A673 (cell line): Measurements from ENCODE around the gene SLC6A6. TPM values are rescaled to one million over a fixed set of nuclear protein-coding genes. Genes with fewer than 3 reads are reported as not detected.

ENCODE experiments used
- BruUV-seq: library from RNA; stranded (reverse); fragments of 400-500 nt; replicated peaks from 2 replicates; lab custom pipeline; 2021; lab: Mats Ljungman, UMichigan
- CTCF ChIA-PET: fragments of 300-600 bp; sonication (Branson Sonifier 250); formaldehyde crosslinking; loops from one replicate; lab custom pipeline; 2022; ENCODE audit warnings: antibody characterized with exemption; lab: Charles Lee
- POLR2A ChIA-PET: fragments of 300-600 bp; sonication (Branson Sonifier 250); formaldehyde crosslinking; loops from one replicate; lab custom pipeline; 2022; ENCODE audit warnings: antibody characterized with exemption; ENCODE audit not compliant: low non-redundant PET; lab: Charles Lee
- DNase-seq: peaks from one replicate; pipeline ENCODE4 v3.0.0-alpha.2; 2015; ENCODE audit warnings: low spot score
- H3K27ac ChIP-seq: fragments of 200-600 bp; sonication (generic); 2 replicates; pipeline ENCODE4 v1.5.1; 2016; ENCODE audit warnings: mixed run types, low read depth, mild to moderate bottlenecking, mixed read lengths, antibody characterized with exemption, low read length; ENCODE audit not compliant: poor library complexity, severe bottlenecking
- H3K27me3 ChIP-seq: fragments of 200-600 bp; sonication (generic); replicated peaks from 2 replicates; pipeline ENCODE4 v1.6.1; 2017; ENCODE audit warnings: mixed run types, low read depth, mild to moderate bottlenecking, mixed read lengths, antibody characterized with exemption, low read length; ENCODE audit not compliant: insufficient read depth, poor library complexity
- H3K36me3 ChIP-seq: fragments of 200-600 bp; sonication (generic); 2 replicates; pipeline ENCODE4 v1.6.1; 2016; ENCODE audit warnings: mixed run types, mild to moderate bottlenecking, mixed read lengths, antibody characterized with exemption, low read length; ENCODE audit not compliant: insufficient read depth, poor library complexity, severe bottlenecking
- H3K4me1 ChIP-seq: fragments of 200-600 bp; sonication (generic); 2 replicates; pipeline ENCODE4 v1.6.1; 2017; ENCODE audit warnings: mixed run types, mild to moderate bottlenecking, mixed read lengths, antibody characterized with exemption, low read length; ENCODE audit not compliant: insufficient read depth, poor library complexity, severe bottlenecking
- H3K4me3 ChIP-seq: fragments of 200-600 bp; sonication (generic); 2 replicates; pipeline ENCODE4 v1.5.1; 2016; ENCODE audit warnings: low read depth, mixed run types, mild to moderate bottlenecking, mixed read lengths, low read length; ENCODE audit not compliant: poor library complexity, severe bottlenecking
- H3K9me3 ChIP-seq: fragments of 200-600 bp; sonication (generic); 2 replicates; pipeline ENCODE4 v1.6.1; 2016; ENCODE audit warnings: mixed run types, low read depth, mild to moderate bottlenecking, mixed read lengths, antibody characterized with exemption, low read length; ENCODE audit not compliant: poor library complexity, severe bottlenecking
- EZH2 ChIP-seq: fragments of 200-600 bp; sonication (generic); IDR thresholded peaks from 2 replicates; pipeline ENCODE4 v1.6.1; 2017; ENCODE audit warnings: borderline replicate concordance, low read depth, mild to moderate bottlenecking, mixed read lengths, antibody characterized with exemption, low read length; ENCODE audit not compliant: poor library complexity, severe bottlenecking
- intact Hi-C: fragments of 100-400 bp; cut with micrococcal nuclease; formaldehyde crosslinking; loops from one replicate; pipeline ENCODE4 v1.10.0; 2022; ENCODE audit not compliant: unreplicated experiment
- total RNA-seq: library from RNA; stranded (reverse); gene quantifications from 2 replicates; pipeline ENCODE4 v1.2.3, GENCODE V29; 2021
- TF ChIP-seq, protein P1 (sequence below): fragments of 300-800, 200-600 bp; sonication (generic); conservative IDR thresholded peaks from 2 replicates; pipeline ENCODE4 v1.5.1; 2017; ENCODE audit warnings: low read depth, mild to moderate bottlenecking, antibody characterized with exemption, low read length, moderate library complexity, mixed read lengths

Gene SLC6A6
- total RNA-seq, 1 experiment from 2014 or later = 55.1 TPM

DNA sequence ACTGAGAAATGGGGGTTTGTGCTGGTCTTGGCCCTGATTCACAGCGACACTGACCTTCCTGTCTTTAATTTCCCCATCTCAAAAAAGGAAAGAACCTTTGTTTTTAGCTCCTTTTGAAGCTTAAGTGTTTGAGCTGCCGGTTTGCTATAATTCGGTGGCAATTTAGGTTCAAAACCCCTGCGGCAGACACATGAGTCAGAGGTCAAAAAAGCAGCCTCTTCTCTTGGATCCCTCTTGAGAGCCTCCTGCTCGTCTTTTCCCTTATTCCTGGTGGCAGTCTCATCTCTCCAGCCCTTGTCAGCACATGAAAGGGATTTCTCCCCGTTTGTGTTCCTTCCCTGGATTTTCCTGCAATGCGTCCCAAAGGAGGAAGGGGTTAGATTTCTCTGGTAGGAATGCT is 73.2 kb downstream of the SLC6A6 start:
- POLR2A ChIA-PET = no interaction called here
- no peak overlapping the region for H3K27ac ChIP-seq
- no peak for DNase-seq
- H3K36me3 ChIP-seq = peaks cover 25% of the 10 kb centered on the region
- no peak for TF ChIP-seq EZH2
- TF ChIP-seq, protein P1, sequence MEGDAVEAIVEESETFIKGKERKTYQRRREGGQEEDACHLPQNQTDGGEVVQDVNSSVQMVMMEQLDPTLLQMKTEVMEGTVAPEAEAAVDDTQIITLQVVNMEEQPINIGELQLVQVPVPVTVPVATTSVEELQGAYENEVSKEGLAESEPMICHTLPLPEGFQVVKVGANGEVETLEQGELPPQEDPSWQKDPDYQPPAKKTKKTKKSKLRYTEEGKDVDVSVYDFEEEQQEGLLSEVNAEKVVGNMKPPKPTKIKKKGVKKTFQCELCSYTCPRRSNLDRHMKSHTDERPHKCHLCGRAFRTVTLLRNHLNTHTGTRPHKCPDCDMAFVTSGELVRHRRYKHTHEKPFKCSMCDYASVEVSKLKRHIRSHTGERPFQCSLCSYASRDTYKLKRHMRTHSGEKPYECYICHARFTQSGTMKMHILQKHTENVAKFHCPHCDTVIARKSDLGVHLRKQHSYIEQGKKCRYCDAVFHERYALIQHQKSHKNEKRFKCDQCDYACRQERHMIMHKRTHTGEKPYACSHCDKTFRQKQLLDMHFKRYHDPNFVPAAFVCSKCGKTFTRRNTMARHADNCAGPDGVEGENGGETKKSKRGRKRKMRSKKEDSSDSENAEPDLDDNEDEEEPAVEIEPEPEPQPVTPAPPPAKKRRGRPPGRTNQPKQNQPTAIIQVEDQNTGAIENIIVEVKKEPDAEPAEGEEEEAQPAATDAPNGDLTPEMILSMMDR = no peak
- H3K9me3 ChIP-seq = no peaks in the 10 kb centered on the region
- no peaks in the 10 kb centered on the region for H3K27me3 ChIP-seq
- BruUV-seq = no TSS peak
- H3K4me3 ChIP-seq = no peak overlapping the region
- CTCF ChIA-PET = no interaction called here
- H3K4me1 ChIP-seq = no peaks in the 10 kb centered on the region
- intact Hi-C loops = no loop called here

DNA sequence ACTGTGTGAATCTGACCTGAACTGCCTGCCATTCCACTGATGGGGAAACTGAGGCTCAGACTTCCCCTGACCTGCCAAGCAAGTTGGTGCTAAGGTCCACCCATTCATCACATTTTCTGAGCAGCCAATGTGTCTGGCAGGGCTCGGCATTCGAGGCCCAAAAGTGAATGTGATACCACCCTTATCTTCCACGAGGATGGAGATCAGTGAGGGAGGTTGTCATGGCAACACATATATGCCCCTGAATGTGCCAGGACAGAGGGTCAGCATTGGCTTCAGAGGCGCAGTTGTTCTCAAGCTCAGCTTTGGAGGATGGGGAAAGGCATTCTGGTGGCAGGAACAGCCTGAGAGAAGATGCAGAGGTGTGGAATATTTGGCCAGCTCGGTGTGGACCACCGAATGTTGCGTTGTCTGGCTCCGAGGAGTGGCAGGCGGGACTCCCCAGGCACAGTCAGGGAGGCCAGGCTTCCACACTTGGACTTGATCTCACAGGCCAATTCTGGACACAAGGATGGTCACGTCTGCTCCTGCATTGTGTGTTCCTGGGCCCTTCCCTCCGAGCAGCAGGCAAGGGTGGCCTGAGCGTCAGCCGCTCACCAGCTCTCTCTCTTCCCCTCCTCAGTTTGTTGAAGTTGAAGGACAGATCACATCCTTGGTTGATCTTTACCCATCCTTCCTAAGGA is 74.3 kb downstream of the SLC6A6 start:
- POLR2A ChIA-PET = no interaction called here
- Histone ChIP-seq H3K9me3 (no peaks in the 10 kb centered on the region), H3K27ac (no peak overlapping the region), H3K4me3 (no peak overlapping the region), H3K4me1 (no peaks in the 10 kb centered on the region), H3K36me3 (peaks cover 25% of the 10 kb centered on the region), H3K27me3 (no peaks in the 10 kb centered on the region)
- CTCF ChIA-PET = no interaction called here
- TF ChIP-seq, protein P1 = no peak
- no peak for TF ChIP-seq EZH2
- DNase-seq = no peak
- BruUV-seq = no TSS peak
- intact Hi-C loops = no loop called here

DNA sequence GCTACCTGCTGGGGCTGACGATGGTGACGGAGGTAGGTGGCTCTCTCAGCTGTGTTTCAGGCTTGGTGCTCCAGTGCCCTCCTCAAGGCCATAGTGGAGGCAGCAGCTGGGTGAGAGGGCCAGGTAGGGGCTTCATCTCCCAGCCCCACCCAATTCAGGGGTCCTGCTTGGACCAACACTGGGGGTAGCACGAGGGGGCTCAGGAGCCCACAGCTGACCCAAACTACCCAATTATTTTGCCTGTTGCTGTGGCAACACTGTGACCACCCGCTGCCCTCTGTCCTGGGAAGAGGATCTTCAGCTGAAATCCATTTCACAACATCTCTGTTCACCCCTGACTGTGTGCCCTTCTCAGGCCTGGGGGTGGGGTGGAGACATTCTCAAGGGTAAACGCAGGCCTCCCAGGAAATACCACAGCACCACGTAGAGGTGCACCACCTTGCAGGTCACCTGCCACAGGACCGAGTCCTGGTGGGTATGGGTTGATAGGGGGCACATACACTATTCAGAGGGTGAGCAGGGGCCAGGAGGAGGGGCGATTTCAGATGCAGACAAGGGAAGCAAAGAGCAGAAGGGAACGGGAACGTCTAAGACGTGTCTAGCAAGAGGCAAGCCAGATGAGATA is 75.0 kb downstream of the SLC6A6 start:
- no peak overlapping the region for H3K4me3 ChIP-seq
- H3K9me3 ChIP-seq = no peaks in the 10 kb centered on the region
- TF ChIP-seq, protein P1 = no peak
- TF ChIP-seq EZH2 = no peak
- H3K27ac ChIP-seq = no peak overlapping the region
- H3K4me1 ChIP-seq = no peaks in the 10 kb centered on the region
- H3K27me3 ChIP-seq = no peaks in the 10 kb centered on the region
- POLR2A ChIA-PET = no interaction called here
- no TSS peak for BruUV-seq
- intact Hi-C loops = no loop called here
- peaks cover 21% of the 10 kb centered on the region for H3K36me3 ChIP-seq
- DNase-seq = no peak
- CTCF ChIA-PET = no interaction called here
